Endothelial cell of umbilical vein (primary cell): ENCODE results near the gene ASXL2. TPM values are rescaled to one million over a fixed set of nuclear protein-coding genes. Genes with fewer than 3 reads are reported as not detected.

Experiments
- BruUV-seq: library from RNA; stranded (reverse); fragments of 400-500 nt; replicated peaks from 2 replicates; lab custom pipeline; 2021; lab: Mats Ljungman, UMichigan
- CTCF ChIA-PET: fragments of 300-600, 350-600 bp; sonication (Branson Sonifier 250); formaldehyde crosslinking; loops from one replicate; lab custom pipeline; 2021; ENCODE audit warnings: antibody characterized with exemption, inconsistent platforms; lab: Charles Lee
- POLR2A ChIA-PET: fragments of 300-600, 350-600 bp; sonication (Branson Sonifier 250); formaldehyde crosslinking; loops from one replicate; lab custom pipeline; 2021; ENCODE audit warnings: antibody characterized with exemption, inconsistent platforms; lab: Charles Lee
- DNase-seq: peaks from one replicate; pipeline ENCODE4 v3.0.0-alpha.2; 2011; ENCODE audit warnings: low read depth, low spot score
- FAIRE-seq: peaks from 2 replicates; lab custom pipeline; 2011; peaks lifted over from hg19 to GRCh38; lab: Jason Lieb, UNC
- H2AFZ ChIP-seq: 2 replicates; pipeline ENCODE4 v1.6.0; 2012; ENCODE audit warnings: low read depth, low read length, control low read depth, inconsistent platforms
- H3K27ac ChIP-seq: 2 replicates; pipeline ENCODE4 v1.5.1; 2011; ENCODE audit warnings: low read depth, mild to moderate bottlenecking, control low read depth, low read length, moderate library complexity; ENCODE audit not compliant: insufficient read depth
- H3K27me3 ChIP-seq, 2 experiments: 2 replicates each; pipeline versions ENCODE4 v1.6.0 to v1.6.1; 2011; ENCODE audit warnings: low read length in 2 of 2, mixed read lengths in 1 of 2; ENCODE audit not compliant: control insufficient read depth in 2 of 2, insufficient read depth in 2 of 2
- H3K36me3 ChIP-seq, 2 experiments: 2 replicates in 1 of 2; 3 replicates in 1 of 2; pipeline ENCODE4 v1.5.1; 2011; ENCODE audit warnings: low read length in 2 of 2, mild to moderate bottlenecking in 1 of 2, moderate library complexity in 1 of 2; ENCODE audit not compliant: control insufficient read depth in 2 of 2, insufficient read depth in 2 of 2; ENCODE audit errors: extremely low read depth in 1 of 2
- H3K4me1 ChIP-seq: 3 replicates; pipeline ENCODE4 v1.5.1; 2011; ENCODE audit warnings: mild to moderate bottlenecking, low read length; ENCODE audit not compliant: control insufficient read depth, insufficient read depth; ENCODE audit errors: extremely low read depth
- H3K4me2 ChIP-seq: 2 replicates; pipeline ENCODE4 v1.6.1; 2011; ENCODE audit warnings: low read length, control low read depth, mixed read lengths; ENCODE audit not compliant: insufficient read depth
- H3K4me3 ChIP-seq, 3 experiments: fragments of 200-600 bp in 1 of 3; sonication (generic), shearing (Covaris generic) in 1 of 3; replicated peaks in 1 of 3; 2 replicates each; pipeline ENCODE4 v1.5.1; 2011 to 2016; ENCODE audit warnings: control low read depth in 3 of 3, low read length in 3 of 3, mild to moderate bottlenecking in 2 of 3, inconsistent platforms in 1 of 3, low read depth in 1 of 3, moderate library complexity in 1 of 3; ENCODE audit not compliant: insufficient read depth in 1 of 3
- H3K79me2 ChIP-seq: 2 replicates; pipeline ENCODE4 v1.6.0; 2012; ENCODE audit warnings: low read length, inconsistent platforms; ENCODE audit not compliant: control insufficient read depth, insufficient read depth
- H3K9ac ChIP-seq: replicated peaks from 2 replicates; pipeline ENCODE3; 2011; ENCODE audit warnings: low read length, control low read depth; ENCODE audit not compliant: insufficient read depth; ENCODE audit errors: extremely low read depth
- H3K9me1 ChIP-seq: replicated peaks from 3 replicates; pipeline ENCODE4 v1.6.0; 2011; ENCODE audit warnings: mild to moderate bottlenecking, low read length; ENCODE audit not compliant: control insufficient read depth, insufficient read depth; ENCODE audit errors: extremely low read depth
- H3K9me3 ChIP-seq: replicated peaks from 2 replicates; pipeline ENCODE4 v1.5.1; 2012; ENCODE audit warnings: low read length, inconsistent platforms; ENCODE audit not compliant: control insufficient read depth, insufficient read depth
- H4K20me1 ChIP-seq: replicated peaks from 2 replicates; pipeline ENCODE3; 2011; ENCODE audit warnings: mild to moderate bottlenecking, low read length; ENCODE audit not compliant: control insufficient read depth, insufficient read depth; ENCODE audit errors: extremely low read depth
- CTCF ChIP-seq, 2 donors: IDR thresholded peaks; 1 replicate in 1 of 2; 2 replicates in 1 of 2; pipeline ENCODE4 v1.5.1; 2011; ENCODE audit warnings: low read length in 2 of 2, mild to moderate bottlenecking in 2 of 2, moderate library complexity in 2 of 2, control low read depth in 1 of 2, inconsistent platforms in 1 of 2, low read depth in 1 of 2; ENCODE audit not compliant: insufficient read depth in 1 of 2; ENCODE audit errors: extremely low read depth in 1 of 2
- EZH2 ChIP-seq: IDR thresholded peaks from 2 replicates; pipeline ENCODE4 v1.6.1; 2012; ENCODE audit warnings: borderline replicate concordance, low read depth, mild to moderate bottlenecking, moderate library complexity, low read length, inconsistent platforms; ENCODE audit not compliant: severe bottlenecking
- FOS ChIP-seq: IDR thresholded peaks from 2 replicates; pipeline ENCODE4 v1.6.1; 2011; ENCODE audit warnings: mild to moderate bottlenecking, low read length, moderate library complexity, borderline replicate concordance; ENCODE audit not compliant: insufficient read depth
- GATA2 ChIP-seq: IDR thresholded peaks from 2 replicates; pipeline ENCODE4 v1.7.0; 2011; ENCODE audit warnings: low read depth, mild to moderate bottlenecking, moderate library complexity, mixed read lengths, low read length; ENCODE audit not compliant: insufficient read length, insufficient read depth
- JUN ChIP-seq: IDR thresholded peaks from 2 replicates; pipeline ENCODE4 v1.6.1; 2011; ENCODE audit warnings: borderline replicate concordance, low read depth; ENCODE audit not compliant: insufficient read length, insufficient read depth
- MAX ChIP-seq: IDR thresholded peaks from 2 replicates; pipeline ENCODE4 v1.6.1; 2011; ENCODE audit not compliant: insufficient read depth, insufficient read length
- MYC ChIP-seq: IDR thresholded peaks from one replicate; pipeline ENCODE4 v1.6.1; 2011; ENCODE audit warnings: mild to moderate bottlenecking, low read depth, low read length
- POLR2A ChIP-seq: IDR thresholded peaks from 2 replicates; pipeline ENCODE4 v1.6.1; 2012; ENCODE audit warnings: low read depth, mild to moderate bottlenecking, control low read depth, low read length
- POLR2AphosphoS5 ChIP-seq: IDR thresholded peaks from 2 replicates; pipeline ENCODE4 v1.6.1; 2012; ENCODE audit warnings: low read depth, mild to moderate bottlenecking, control low read depth, low read length, moderate library complexity; ENCODE audit not compliant: insufficient read depth
- dilution Hi-C: fragments of 300-500 bp; cut with MboI; formaldehyde crosslinking; loops from one replicate; pipeline ENCODE4 v1.15.0; 2019; ENCODE audit warnings: low sequenced_read_pairs; ENCODE audit not compliant: extremely low pct_ligation_motif_present
- intact Hi-C: fragments of 100-400 bp; cut with micrococcal nuclease; formaldehyde crosslinking; loops from one replicate; pipeline ENCODE4 v1.10.0; 2022
- polyA plus RNA-seq, 4 experiments: library from polyadenylated mRNA; depleted of rRNA in 3 of 4; stranded (reverse) in 3 of 4; unstranded in 1 of 4; fragments of >200 nt; gene quantifications; 2 replicates each; pipeline versions ENCODE4 v1.2.1 to v1.2.3, GENCODE V29; 2011 to 2012; ENCODE audit warnings: missing spikeins in 1 of 4
- total RNA-seq: library from RNA; stranded (reverse); gene quantifications from 2 replicates; pipeline ENCODE4 v1.2.3, GENCODE V29; 2021

ASXL2 gene
- total and polyA plus RNA-seq, 2 donors (not counting 3 experiments of a cell fraction or from before 2014, with no cell fraction given) = 6.1 to 33.8 TPM

- ChIA-PET POLR2A (no interaction called here), CTCF (no interaction called here)
- Histone ChIP-seq H3K27ac (no peak overlapping the region), H3K4me3 (no peak overlapping the region), H3K27me3 (no peaks in the 10 kb centered on the region), H3K9me3 (no peaks in the 10 kb centered on the region), H3K4me1 (no peaks in the 10 kb centered on the region), H3K9ac (no peak overlapping the region), H3K79me2 (peaks cover 12% of the 10 kb centered on the region), H2AFZ (no peak overlapping the region), H3K36me3 (peaks cover 3 to 11% of the 10 kb centered on the region in 2 experiments), H4K20me1 (no peaks in the 10 kb centered on the region), H3K9me1 (no peaks in the 10 kb centered on the region), H3K4me2 (no peak overlapping the region)
- DNase-seq = no peak
- intact Hi-C loops = no loop called here
- BruUV-seq = no TSS peak
- TF ChIP-seq EZH2 = no peak
- no peak for TF ChIP-seq JUN
- TF ChIP-seq CTCF (IDR thresholded peaks at IDR 0.05; ENCODE audit: extremely low read depth in 1 of 2, insufficient read depth in 1 of 2, low read depth in 1 of 2, low read length in 2 of 2) = no peak
- no peak for TF ChIP-seq MAX
- no peak for TF ChIP-seq MYC
- no peak for TF ChIP-seq GATA2
- TF ChIP-seq POLR2AphosphoS5 = no peak
- no peak for TF ChIP-seq FOS
- no peak for TF ChIP-seq POLR2A
- no peak for FAIRE-seq
- dilution Hi-C loops = no loop called here
Measured at GRCh38 chr2:25808006-25808383, 70.3 kb downstream of the ASXL2 start.
